OCI-LY1 (cell line): ENCODE results near the gene CFAP210.

Experiments
- H2AFZ ChIP-seq: fragments of 200-600 bp; sonication (generic), shearing (Covaris generic); 2 replicates; pipeline ENCODE4 v1.6.0; 2014; ENCODE audit warnings: antibody characterized with exemption, mild to moderate bottlenecking, low read length
- H3F3A ChIP-seq: fragments of 200-600 bp; sonication (generic), shearing (Covaris generic); 2 replicates; pipeline ENCODE4 v1.6.0; 2014; ENCODE audit warnings: mild to moderate bottlenecking, antibody characterized with exemption, low read length, moderate library complexity; ENCODE audit not compliant: insufficient read depth
- H3K27ac ChIP-seq: fragments of 200-600 bp; sonication (generic); 2 replicates; pipeline ENCODE4 v1.5.1; 2014; ENCODE audit warnings: low read length, mixed run types, mild to moderate bottlenecking, low read depth; ENCODE audit not compliant: poor library complexity, severe bottlenecking
- H3K27me3 ChIP-seq: fragments of 200-600 bp; sonication (generic); 2 replicates; pipeline ENCODE4 v1.6.0; 2014; ENCODE audit warnings: antibody characterized with exemption, mild to moderate bottlenecking, low read length, moderate library complexity; ENCODE audit not compliant: insufficient read depth
- H3K36me3 ChIP-seq: fragments of 200-600 bp; sonication (generic); 2 replicates; pipeline ENCODE4 v1.6.1; 2014; ENCODE audit warnings: mild to moderate bottlenecking, antibody characterized with exemption, low read length, moderate library complexity, mixed read lengths; ENCODE audit not compliant: insufficient read depth
- H3K4me1 ChIP-seq: fragments of 200-600 bp; sonication (generic); 2 replicates; pipeline ENCODE4 v1.5.1; 2014; ENCODE audit warnings: mild to moderate bottlenecking, low read length, moderate library complexity; ENCODE audit not compliant: insufficient read depth, severe bottlenecking
- H3K4me2 ChIP-seq: fragments of 200-600 bp; sonication (generic), shearing (Covaris generic); 2 replicates; pipeline ENCODE4 v1.6.1; 2014; ENCODE audit warnings: low read length
- H3K4me3 ChIP-seq: fragments of 200-600 bp; sonication (generic); 2 replicates; pipeline ENCODE4 v1.5.1; 2014; ENCODE audit warnings: low read length, low read depth, mild to moderate bottlenecking, mixed read lengths; ENCODE audit not compliant: poor library complexity, severe bottlenecking
- H3K79me2 ChIP-seq: fragments of 200-600 bp; shearing (Covaris generic); 2 replicates; pipeline ENCODE4 v1.6.1; 2016; ENCODE audit warnings: mixed run types, low read length, mixed read lengths; ENCODE audit not compliant: insufficient read depth
- H3K9ac ChIP-seq: fragments of 200-600 bp; sonication (generic), shearing (Covaris generic); 2 replicates; pipeline ENCODE4 v1.6.1; 2014; ENCODE audit warnings: mild to moderate bottlenecking, low read length, mixed read lengths
- H3K9me2 ChIP-seq: fragments of 200-600 bp; sonication (generic), shearing (Covaris generic); 2 replicates; pipeline ENCODE4 v1.6.1; 2014; ENCODE audit warnings: low read depth, mild to moderate bottlenecking, low read length, mixed read lengths
- H3K9me3 ChIP-seq: fragments of 200-600 bp; shearing (Covaris generic); 2 replicates; pipeline ENCODE4 v1.6.1; 2014; ENCODE audit warnings: low read length, mixed read lengths
- H4K20me1 ChIP-seq: fragments of 200-600 bp; sonication (generic), shearing (Covaris generic); 2 replicates; pipeline ENCODE4 v1.6.0; 2016; ENCODE audit warnings: mild to moderate bottlenecking, low read length; ENCODE audit not compliant: insufficient read depth
- CTCF ChIP-seq: fragments of 200-600 bp; sonication (generic), shearing (Covaris generic); IDR thresholded peaks from 2 replicates; pipeline ENCODE4 v1.5.1; 2017; ENCODE audit warnings: mild to moderate bottlenecking, antibody characterized with exemption, low read length, moderate library complexity, mixed read lengths
- EZH2 ChIP-seq: fragments of 200-600 bp; sonication (generic), shearing (Covaris generic); IDR thresholded peaks from 2 replicates; pipeline ENCODE4 v1.8.0; 2017; ENCODE audit warnings: borderline replicate concordance, mixed run types, mild to moderate bottlenecking, antibody characterized with exemption, low read length, moderate library complexity, mixed read lengths

CFAP210 gene

GRCh38 chr2:169729274-169729605 lies 35.0 kb upstream of the CFAP210 start:
- Histone ChIP-seq H3K9me2 (no peaks in the 10 kb centered on the region), H3K9ac (no peak overlapping the region)
- no peak for TF ChIP-seq CTCF
- no peak for TF ChIP-seq EZH2

GRCh38 chr2:169727065-169727464 lies 32.9 kb upstream of the CFAP210 start:
- no peaks in the 10 kb centered on the region for H3K4me1 ChIP-seq

More at GRCh38 chr2:169729274-169729605, 35.0 kb upstream of the CFAP210 start:
- Histone ChIP-seq H3K79me2 (no peaks in the 10 kb centered on the region), H2AFZ (no peak overlapping the region), H3K27ac (no peak overlapping the region), H3K36me3 (no peaks in the 10 kb centered on the region), H4K20me1 (no peaks in the 10 kb centered on the region), H3F3A (no peaks in the 10 kb centered on the region), H3K4me3 (no peak overlapping the region), H3K4me1 (peaks cover 5% of the 10 kb centered on the region), H3K4me2 (no peak overlapping the region), H3K9me3 (no peaks in the 10 kb centered on the region), H3K27me3 (no peaks in the 10 kb centered on the region)

GRCh38 chr2:169721016-169721415 lies 26.8 kb upstream of the CFAP210 start:
- no peak for TF ChIP-seq EZH2
- TF ChIP-seq CTCF, result no peak
- Histone ChIP-seq H3F3A (no peaks in the 10 kb centered on the region), H2AFZ (no peak overlapping the region), H3K9me2 (no peaks in the 10 kb centered on the region), H3K4me1 (no peaks in the 10 kb centered on the region), H3K27me3 (no peaks in the 10 kb centered on the region), H3K4me3 (no peak overlapping the region), H3K36me3 (no peaks in the 10 kb centered on the region), H3K4me2 (no peak overlapping the region), H3K27ac (no peak overlapping the region), H3K9me3 (no peaks in the 10 kb centered on the region), H4K20me1 (no peaks in the 10 kb centered on the region), H3K79me2 (no peaks in the 10 kb centered on the region), H3K9ac (no peak overlapping the region)

More at GRCh38 chr2:169727065-169727464, 32.9 kb upstream of the CFAP210 start:
- Histone ChIP-seq H3K9me3 (no peaks in the 10 kb centered on the region), H3K9ac (no peak overlapping the region), H3F3A (no peaks in the 10 kb centered on the region), H3K4me2 (no peak overlapping the region), H4K20me1 (no peaks in the 10 kb centered on the region), H3K27ac (no peak overlapping the region), H3K4me3 (no peak overlapping the region), H2AFZ (no peak overlapping the region), H3K27me3 (no peaks in the 10 kb centered on the region), H3K36me3 (no peaks in the 10 kb centered on the region), H3K79me2 (no peaks in the 10 kb centered on the region), H3K9me2 (no peaks in the 10 kb centered on the region)
- TF ChIP-seq CTCF (no peak), EZH2 (no peak)
